Renal cortical epithelial cell (primary cell): ENCODE data around the gene ACP4. TPM values are rescaled to one million over a fixed set of nuclear protein-coding genes. Genes with fewer than 3 reads are reported as not detected.

Experiments used
- DNase-seq: peaks from one replicate; pipeline ENCODE4 v3.0.0-alpha.2; 2011; ENCODE audit warnings: low read depth
- total RNA-seq: library from RNA; depleted of rRNA; stranded (reverse); fragments of >200 nt; gene quantifications from 2 replicates; pipeline ENCODE4 v1.2.3, GENCODE V29; 2014

Gene ACP4
- total RNA-seq, 1 donor from 2014 or later = not detected

- DNase-seq = no peak
These were observed 32.5 kb downstream of the ACP4 start for GRCh38 chr19:50822661-50823208.

- DNase-seq = no peak
These were observed 33.3 kb downstream of the ACP4 start, which contains the start of gene KLK1 for GRCh38 chr19:50823389-50824042. Gene KLK1, minus strand, starts transcription at chr19:50823787. Its CDS starts 39 bp downstream, at chr19:50823748.

- DNase-seq = no peak
These were observed 36.5 kb downstream of the ACP4 start for GRCh38 chr19:50826492-50827240.

- no peak for DNase-seq
These were observed 37.3 kb downstream of the ACP4 start for GRCh38 chr19:50827476-50827875.

GRCh38 chr19:50829801-50830200 is 39.6 kb downstream of the ACP4 start:
- peak; percentile 11 for DNase-seq

- no peak for DNase-seq
These were observed 40.2 kb downstream of the ACP4 start for GRCh38 chr19:50830266-50831025.

- no peak for DNase-seq
These were observed 40.8 kb downstream of the ACP4 start for GRCh38 chr19:50831026-50831396.

GRCh38 chr19:50832666-50833065 is 42.5 kb downstream of the ACP4 start:
- DNase-seq = no peak

GRCh38 chr19:50833117-50833801 is 43.0 kb downstream of the ACP4 start, which contains the start of gene KLK15:
Gene KLK15, minus strand, starts transcription at chr19:50833574. Its CDS starts 2,082 bp downstream, at chr19:50831492.
- DNase-seq = no peak

GRCh38 chr19:50833802-50834167 is 43.6 kb downstream of the ACP4 start:
- no peak for DNase-seq

- DNase-seq = no peak
These were observed 45.0 kb downstream of the ACP4 start for GRCh38 chr19:50835103-50835784.

- DNase-seq = peak; percentile 13
These were observed 45.7 kb downstream of the ACP4 start for GRCh38 chr19:50835785-50836542.

GRCh38 chr19:50836543-50837195 is 46.5 kb downstream of the ACP4 start:
- no peak for DNase-seq

GRCh38 chr19:50837300-50837699 is 47.1 kb downstream of the ACP4 start:
- DNase-seq = no peak

GRCh38 chr19:50838239-50838638 is 48.0 kb downstream of the ACP4 start:
- no peak for DNase-seq

GRCh38 chr19:50839712-50840655 is 49.8 kb downstream of the ACP4 start:
- no peak for DNase-seq

GRCh38 chr19:50842130-50842529 is 51.9 kb downstream of the ACP4 start:
- DNase-seq = no peak

- no peak for DNase-seq
These were observed 53.0 kb downstream of the ACP4 start for GRCh38 chr19:50843205-50843604.
